SK-N-SH (cell line): ENCODE data around the gene MIAT. TPM values are rescaled to one million over a fixed set of nuclear protein-coding genes. Genes with fewer than 3 reads are reported as not detected.

Source experiments
- CTCF ChIA-PET: fragments of 300-600, 350-600 bp; formaldehyde crosslinking; extraction: SDS; loops from one replicate; lab custom pipeline; 2021; lab: Yijun Ruan, JAX
- POLR2A ChIA-PET: fragments of 350-600 bp; sonication (Branson Sonifier 250); formaldehyde crosslinking; extraction: SDS; loops from one replicate; lab custom pipeline; 2020; ENCODE audit warnings: antibody characterized with exemption, inconsistent platforms; lab: Yijun Ruan, JAX
- DNase-seq: peaks from one replicate; pipeline ENCODE4 v3.0.0; 2012
- H2AFZ ChIP-seq: fragments of 200-600 bp; sonication (generic); 2 replicates; pipeline ENCODE4 v1.8.1; 2016; ENCODE audit warnings: antibody characterized with exemption, mild to moderate bottlenecking, low read depth
- H3F3A ChIP-seq: fragments of 200-600 bp; sonication (generic); replicated peaks from 2 replicates; pipeline ENCODE3; 2016; ENCODE audit warnings: antibody characterized with exemption, mild to moderate bottlenecking; ENCODE audit not compliant: insufficient read depth
- H3K27ac ChIP-seq, 2 experiments: fragments of 200-500 bp in 1 of 2; fragments of 200-600 bp in 1 of 2; sonication (Bioruptor generic) in 1 of 2; sonication (generic), shearing (Covaris generic) in 1 of 2; 2 replicates each; pipeline versions ENCODE4 v1.5.1 to v1.6.1; 2014 to 2016; ENCODE audit warnings: low read depth in 2 of 2, inconsistent platforms in 1 of 2, low read length in 1 of 2, mild to moderate bottlenecking in 1 of 2, mixed read lengths in 1 of 2
- H3K27me3 ChIP-seq: fragments of 200-600 bp; sonication (generic), shearing (Covaris generic); 2 replicates; pipeline ENCODE4 v1.6.1; 2016; ENCODE audit warnings: mixed run types; ENCODE audit not compliant: insufficient read depth
- H3K36me3 ChIP-seq, 2 experiments: fragments of 200-500 bp in 1 of 2; fragments of 200-600 bp in 1 of 2; sonication (Bioruptor generic) in 1 of 2; sonication (generic) in 1 of 2; replicated peaks in 1 of 2; 2 replicates each; pipeline versions ENCODE3 to v1.5.1; 2014 to 2016; ENCODE audit warnings: low read length in 1 of 2, mild to moderate bottlenecking in 1 of 2; ENCODE audit not compliant: insufficient read depth in 2 of 2, control insufficient read depth in 1 of 2
- H3K4me1 ChIP-seq, 2 experiments: fragments of 200-500 bp in 1 of 2; fragments of 200-600 bp in 1 of 2; sonication (Bioruptor generic) in 1 of 2; sonication (generic), shearing (Covaris generic) in 1 of 2; 2 replicates each; pipeline versions ENCODE4 v1.5.1 to v1.6.1; 2014 to 2016; ENCODE audit warnings: low read depth in 1 of 2, low read length in 1 of 2, mixed run types in 1 of 2; ENCODE audit not compliant: insufficient read depth in 2 of 2, control insufficient read depth in 1 of 2
- H3K4me2 ChIP-seq: fragments of 200-600 bp; sonication (generic), shearing (Covaris generic); 2 replicates; pipeline ENCODE4 v1.6.1; 2017; ENCODE audit warnings: mixed run types
- H3K4me3 ChIP-seq, 2 experiments: fragments of 200-500 bp in 1 of 2; fragments of 200-600 bp in 1 of 2; sonication (Bioruptor generic) in 1 of 2; sonication (generic), shearing (Covaris generic) in 1 of 2; 2 replicates each; pipeline versions ENCODE4 v1.5.1 to v1.8.1; 2014 to 2016; ENCODE audit warnings: low read depth in 2 of 2, inconsistent platforms in 1 of 2, low read length in 1 of 2, mild to moderate bottlenecking in 1 of 2, mixed read lengths in 1 of 2, moderate library complexity in 1 of 2
- H3K79me2 ChIP-seq: fragments of 200-600 bp; sonication (generic); 2 replicates; pipeline ENCODE4 v1.8.1; 2017; ENCODE audit warnings: mild to moderate bottlenecking; ENCODE audit not compliant: insufficient read depth
- H3K9ac ChIP-seq: fragments of 200-600 bp; sonication (generic); 2 replicates; pipeline ENCODE4 v1.6.1; 2017; ENCODE audit warnings: mixed run types
- H3K9me2 ChIP-seq: fragments of 200-600 bp; sonication (generic); 2 replicates; pipeline ENCODE4 v1.6.1; 2017; ENCODE audit warnings: mixed run types
- H3K9me3 ChIP-seq: fragments of 200-600 bp; sonication (generic); 2 replicates; pipeline ENCODE4 v1.6.1; 2017; ENCODE audit warnings: mixed run types, mild to moderate bottlenecking, moderate library complexity
- H4K20me1 ChIP-seq: fragments of 200-600 bp; sonication (generic); 2 replicates; pipeline ENCODE4 v1.6.1; 2017; ENCODE audit warnings: mild to moderate bottlenecking, mixed run types; ENCODE audit not compliant: insufficient read depth
- CHD2 ChIP-seq: fragments of 150-350 bp; IDR thresholded peaks from 2 replicates; pipeline ENCODE4 v1.6.1; 2018; ENCODE audit warnings: low read length; ENCODE audit not compliant: partially characterized antibody
- CTCF ChIP-seq: fragments of 200-600 bp; sonication (generic); IDR thresholded peaks from 2 replicates; pipeline ENCODE4 v1.6.1; 2017; ENCODE audit warnings: antibody characterized with exemption, mild to moderate bottlenecking, moderate library complexity
- EP300 ChIP-seq, 2 experiments: IDR thresholded peaks; 2 replicates each; pipeline versions ENCODE4 v1.4.0 to v1.6.1; 2012; ENCODE audit warnings: borderline replicate concordance in 1 of 2, low read depth in 1 of 2, low read length in 1 of 2
- EZH2phosphoT487 ChIP-seq: fragments of 200-600 bp; sonication (generic); IDR thresholded peaks from 2 replicates; pipeline ENCODE4 v1.6.1; 2017; ENCODE audit warnings: low read depth, mixed run types, mild to moderate bottlenecking, antibody characterized with exemption, moderate library complexity, borderline replicate concordance
- FOSL2 ChIP-seq: IDR thresholded peaks from 2 replicates; pipeline ENCODE4 v1.4.0; 2012; ENCODE audit warnings: low read depth, mild to moderate bottlenecking, moderate library complexity, borderline replicate concordance
- FOXM1 ChIP-seq: IDR thresholded peaks from 2 replicates; pipeline ENCODE4 v1.4.0; 2012; ENCODE audit warnings: low read depth, mild to moderate bottlenecking
- GABPA ChIP-seq: IDR thresholded peaks from 2 replicates; pipeline ENCODE4 v1.4.0; 2012; ENCODE audit warnings: low read depth, mild to moderate bottlenecking
- MAX ChIP-seq: IDR thresholded peaks from 2 replicates; pipeline ENCODE4 v1.4.0; 2012; ENCODE audit warnings: low read depth
- MEF2A ChIP-seq: IDR thresholded peaks from 2 replicates; pipeline ENCODE4 v1.4.0; 2012; ENCODE audit warnings: low read depth, borderline replicate concordance
- MXI1 ChIP-seq: IDR thresholded peaks from 2 replicates; pipeline ENCODE4 v1.6.1; 2012; ENCODE audit warnings: mild to moderate bottlenecking, low read depth, low read length, improper control_type of control experiment
- NFIC ChIP-seq: IDR thresholded peaks from 2 replicates; pipeline ENCODE4 v1.4.0; 2012; ENCODE audit warnings: borderline replicate concordance
- NRF1 ChIP-seq: IDR thresholded peaks from 2 replicates; pipeline ENCODE4 v1.6.1; 2012; ENCODE audit warnings: low read depth, mild to moderate bottlenecking, low read length
- REST ChIP-seq: IDR thresholded peaks from 2 replicates; pipeline ENCODE4 v1.6.1; 2012; ENCODE audit warnings: mild to moderate bottlenecking, low read depth, low read length, moderate library complexity
- RFX5 ChIP-seq: IDR thresholded peaks from 2 replicates; pipeline ENCODE4 v1.6.1; 2012; ENCODE audit warnings: mild to moderate bottlenecking, improper control_type of control experiment, low read length
- RXRA ChIP-seq: IDR thresholded peaks from 2 replicates; pipeline ENCODE4 v1.4.0; 2012; ENCODE audit warnings: low read depth, mild to moderate bottlenecking, borderline replicate concordance
- SMC3 ChIP-seq: IDR thresholded peaks from 2 replicates; pipeline ENCODE4 v1.6.1; 2012; ENCODE audit warnings: low read depth, low read length, improper control_type of control experiment
- TEAD4 ChIP-seq: IDR thresholded peaks from 2 replicates; pipeline ENCODE4 v1.4.0; 2012; ENCODE audit warnings: mild to moderate bottlenecking, borderline replicate concordance; ENCODE audit not compliant: insufficient read depth
- USF2 ChIP-seq: fragments of 150-350 bp; IDR thresholded peaks from 2 replicates; pipeline ENCODE4 v1.6.1; 2017; ENCODE audit warnings: antibody characterized with exemption, low read length, low read depth, borderline replicate concordance
- YY1 ChIP-seq: IDR thresholded peaks from 2 replicates; pipeline ENCODE4 v1.4.0; 2012; ENCODE audit warnings: low read depth, mild to moderate bottlenecking
- WGBS: methylation state at CpG from one replicate; pipeline ENCODE4 v1.1.6; 2017; ENCODE audit warnings: low lambda C conversion rate; 5-methylcytosine and 5-hydroxymethylcytosine counted together
- polyA plus RNA-seq, 3 experiments: library from polyadenylated mRNA; depleted of rRNA; stranded (reverse); fragments of >200 nt; gene quantifications; 2 replicates each; pipeline ENCODE4 v1.2.3, GENCODE V29; 2012

The MIAT gene
- polyA plus RNA-seq, 1 of the 3 experiments (the other 2 are of a cell fraction), result 5.4 TPM

- Histone ChIP-seq H3K36me3 (no peaks in the 10 kb centered on the region), H3K4me3 (no peak overlapping the region), H3K4me1 (no peaks in the 10 kb centered on the region), H3K27me3 (no peaks in the 10 kb centered on the region), H4K20me1 (no peaks in the 10 kb centered on the region), H3F3A (no peaks in the 10 kb centered on the region), H3K9me2 (no peaks in the 10 kb centered on the region), H2AFZ (no peak overlapping the region), H3K79me2 (no peaks in the 10 kb centered on the region), H3K9ac (no peak overlapping the region), H3K9me3 (peaks cover 8% of the 10 kb centered on the region; the same call in 1 of the 2 replicates), H3K4me2 (no peak overlapping the region), H3K27ac (no peak overlapping the region)
- no peak for DNase-seq
- 93% methylated on average over 2 of the region's 2 CpGs for WGBS
- CTCF ChIA-PET, result no interaction called here
- POLR2A ChIA-PET, result no interaction called here
- TF ChIP-seq SMC3 (no peak), EP300 (IDR thresholded peaks at IDR 0.05; ENCODE audit: borderline replicate concordance in 1 of 2, low read depth in 1 of 2, low read length in 1 of 2) (no peak), NFIC (no peak), FOSL2 (no peak), FOXM1 (no peak), CHD2 (no peak), NRF1 (no peak), RFX5 (no peak), YY1 (no peak), RXRA (no peak), MEF2A (no peak), MXI1 (no peak), GABPA (no peak), CTCF (no peak), MAX (no peak), TEAD4 (no peak)
Measured at GRCh38 chr22:26707581-26707980, 50.2 kb downstream of the MIAT start.

GRCh38 chr22:26708256-26709009 lies 51.0 kb downstream of the MIAT start:
- Histone ChIP-seq H3K9me2 (no peaks in the 10 kb centered on the region), H2AFZ (no peak overlapping the region), H3K9me3 (peaks cover 8% of the 10 kb centered on the region; the same call in 1 of the 2 replicates), H3K4me2 (no peak overlapping the region), H3K27ac (no peak overlapping the region), H3K4me1 (peaks cover 0 to 2% of the 10 kb centered on the region in 2 experiments; a peak in 1 of 4 replicates), H3K4me3 (no peak overlapping the region), H3K36me3 (no peaks in the 10 kb centered on the region), H3K79me2 (no peaks in the 10 kb centered on the region), H3K9ac (no peak overlapping the region), H4K20me1 (no peaks in the 10 kb centered on the region), H3K27me3 (no peaks in the 10 kb centered on the region), H3F3A (peaks cover 2% of the 10 kb centered on the region)
- CTCF ChIA-PET, result no interaction called here
- no peak for DNase-seq
- no peak for TF ChIP-seq USF2
- TF ChIP-seq EZH2phosphoT487, result no peak
- no peak for TF ChIP-seq REST
- TF ChIP-seq GABPA, result no peak
- no peak for TF ChIP-seq CTCF
- 76% methylated on average over 7 of the region's 7 CpGs for WGBS
- POLR2A ChIA-PET, result no interaction called here
